ENCODE measurements around the gene SEMA7A.

The SEMA7A gene

DNA sequence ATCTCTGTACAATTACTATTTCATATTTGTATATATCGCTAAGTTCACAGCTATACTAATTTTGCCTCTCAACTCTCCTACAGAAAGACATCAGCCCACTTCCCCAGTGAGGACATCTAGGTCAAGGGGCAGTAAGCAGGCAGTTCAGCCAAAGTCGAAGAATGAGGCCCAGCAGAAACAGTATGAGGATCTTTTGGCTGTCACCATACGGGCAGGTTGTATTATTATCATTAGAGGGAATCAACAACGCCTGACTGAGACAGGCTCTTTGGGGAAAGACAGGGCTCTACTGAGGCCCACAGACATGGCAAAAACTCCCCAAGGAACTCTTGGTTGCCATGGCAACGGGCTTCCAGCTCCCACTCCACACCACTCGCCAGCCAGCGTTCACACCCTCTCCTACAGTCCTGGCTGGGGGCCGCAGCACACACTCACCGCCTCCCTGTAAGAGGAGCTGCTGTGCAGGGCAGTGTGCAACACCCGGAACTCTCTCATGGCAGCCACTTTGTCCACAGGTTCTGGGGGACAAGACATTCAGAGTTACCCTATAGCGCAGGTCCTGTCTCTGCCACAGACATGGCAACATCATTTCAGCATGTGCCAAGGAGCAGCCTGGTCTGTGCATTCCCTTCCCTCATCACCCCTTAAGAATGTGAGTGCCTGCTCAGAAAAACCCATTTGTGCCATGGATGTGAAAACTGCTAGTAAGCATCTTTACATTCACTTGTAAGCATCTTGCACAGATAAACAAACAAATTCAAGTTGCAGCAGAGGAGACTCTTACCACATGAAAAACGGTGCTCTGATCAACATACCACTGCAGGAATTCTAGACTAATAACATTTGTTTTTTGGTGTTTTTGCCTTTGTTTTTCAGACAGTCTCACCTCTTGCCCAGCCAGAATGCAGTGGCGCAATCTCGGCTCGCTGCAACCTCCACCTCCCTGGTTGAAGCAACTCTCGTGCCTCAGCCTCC is 18.4 kb upstream of the SEMA7A start:
- DNase-seq = no peak

DNA sequence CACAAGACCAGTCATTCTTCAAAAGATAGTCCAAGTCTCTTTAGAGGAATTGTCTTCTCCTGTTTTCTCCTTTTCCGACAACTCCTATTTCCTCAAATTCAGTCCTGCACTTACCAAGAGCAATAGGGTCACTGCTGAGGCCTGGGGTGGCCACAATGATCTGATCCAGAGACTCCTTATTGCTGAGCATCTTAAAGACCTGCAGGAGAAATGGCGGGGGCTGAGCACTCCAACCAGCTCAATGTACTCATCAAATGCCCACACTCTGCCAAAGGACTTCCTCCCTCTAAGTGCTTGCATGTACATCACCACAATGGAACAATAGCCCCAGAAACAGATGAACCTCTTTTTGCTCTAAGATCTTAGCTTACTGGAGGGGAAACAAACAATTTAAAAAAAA is 17.6 kb upstream of the SEMA7A start:
- no peak for DNase-seq

GRCh38 chr15:74449643-74450205 is 16.0 kb upstream of the SEMA7A start:
- DNase-seq = no peak

DNA sequence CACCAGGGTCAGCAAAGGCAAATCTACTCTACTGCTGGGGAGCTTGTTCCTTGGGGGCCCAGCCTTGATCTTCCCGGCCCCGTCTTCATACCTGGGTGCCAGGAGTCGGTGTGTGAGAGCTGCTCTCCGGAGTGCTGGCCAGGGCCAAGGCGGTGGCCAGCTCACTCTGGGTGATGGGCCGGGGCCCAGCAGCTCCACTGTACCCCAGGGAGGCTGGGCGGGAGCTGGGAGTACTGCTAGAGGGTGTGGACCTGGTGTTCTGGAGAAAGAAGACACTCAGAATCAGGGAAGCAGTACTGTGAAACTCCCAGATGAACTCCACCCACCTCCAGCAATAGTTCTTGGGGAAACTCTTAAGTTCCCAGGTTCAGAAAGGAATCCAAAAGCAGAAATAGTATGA is 15.3 kb upstream of the SEMA7A start:
- DNase-seq = no peak

DNA sequence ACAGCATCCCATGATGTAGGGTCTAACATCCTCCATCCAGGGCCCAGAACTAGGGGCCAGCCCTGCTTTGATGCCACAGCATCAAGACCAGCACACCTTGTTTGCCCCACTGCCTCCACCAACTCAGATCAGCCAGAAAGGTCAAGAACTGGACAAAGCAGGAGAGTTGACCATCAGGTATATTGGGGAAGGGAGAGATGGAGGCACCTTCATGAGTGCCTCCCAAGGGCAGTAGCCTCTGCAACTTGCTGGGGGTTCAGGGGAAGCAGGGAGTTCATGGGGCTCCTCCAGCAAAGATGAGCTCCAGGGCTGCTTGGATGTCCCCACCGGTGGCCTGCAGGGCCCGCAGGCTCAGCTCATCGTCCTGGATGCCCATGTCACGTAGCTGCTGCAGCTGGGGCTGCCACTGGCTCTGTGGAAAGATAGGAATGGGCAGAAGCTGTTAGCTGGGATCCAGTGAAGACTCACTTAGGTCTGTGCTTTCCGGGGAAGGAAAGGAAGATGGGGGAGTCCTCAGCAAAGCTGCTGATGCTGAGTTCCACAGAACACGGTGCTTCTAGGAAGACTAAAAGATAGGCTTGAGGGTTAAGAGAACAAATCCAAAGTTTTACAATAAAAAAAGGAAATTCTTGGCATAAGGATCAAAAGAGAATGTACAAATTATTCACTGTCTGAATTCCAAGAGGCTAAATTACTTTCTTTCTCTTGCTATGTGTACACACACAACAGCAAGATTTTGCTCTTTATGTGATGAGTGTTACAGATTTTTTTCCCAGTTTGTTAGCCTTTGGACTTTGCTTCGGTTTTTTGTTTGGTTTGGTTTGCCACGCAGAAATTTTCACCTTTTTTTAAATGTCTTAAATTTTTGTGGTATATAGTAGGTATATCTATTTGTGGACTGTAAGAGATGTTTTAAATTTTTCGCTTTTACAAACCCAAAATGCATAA is 12.3 kb upstream of the SEMA7A start:
- no peak for DNase-seq

DNA sequence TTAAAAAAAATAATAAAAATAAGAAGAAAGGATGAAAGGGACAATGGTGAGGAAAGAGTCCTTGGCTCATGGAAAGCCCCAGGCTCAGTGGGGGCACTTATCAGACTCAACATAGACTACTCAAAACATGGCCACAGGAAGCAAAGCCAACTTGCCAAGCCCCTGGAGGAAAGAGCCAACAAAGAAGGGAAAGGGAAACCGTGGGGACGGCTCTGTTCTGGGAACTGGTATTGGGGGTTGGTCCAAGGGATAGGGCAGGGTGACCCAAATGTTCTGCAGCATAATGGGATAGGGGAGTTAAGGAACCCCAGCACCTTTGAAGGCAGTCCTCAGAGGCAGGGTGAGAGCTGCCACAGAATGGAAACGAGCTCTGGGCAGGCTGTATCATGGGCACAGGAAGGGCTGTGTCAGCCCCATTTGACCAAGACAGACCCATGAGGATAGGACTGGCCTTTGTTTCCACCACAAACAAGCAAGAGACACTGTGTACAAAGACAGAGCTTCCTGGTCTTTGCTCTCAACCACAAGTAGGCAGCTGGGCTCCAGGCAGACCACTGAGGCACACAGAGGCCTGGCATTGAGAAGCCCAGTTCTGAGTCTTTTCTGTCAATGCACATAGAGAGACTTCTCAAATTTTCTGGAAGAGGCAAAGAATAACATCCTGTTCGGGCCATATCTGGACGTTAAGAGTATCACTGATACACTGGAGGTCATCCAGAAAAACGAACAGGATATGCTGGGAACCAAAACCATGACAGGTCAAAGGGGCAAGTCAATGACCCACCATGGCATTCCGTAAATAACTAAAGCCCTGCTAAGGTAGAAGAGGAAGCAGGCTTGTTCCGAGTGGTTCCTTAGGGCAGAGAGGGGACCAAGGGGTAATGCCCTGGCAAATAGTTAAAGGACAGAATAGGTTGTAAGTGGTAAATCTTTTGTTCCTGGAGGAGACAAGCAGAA is 10.6 kb upstream of the SEMA7A start:
- DNase-seq = no peak

GRCh38 chr15:74443100-74443909 is 9.5 kb upstream of the SEMA7A start:
- peak; percentile 25 for DNase-seq

DNA sequence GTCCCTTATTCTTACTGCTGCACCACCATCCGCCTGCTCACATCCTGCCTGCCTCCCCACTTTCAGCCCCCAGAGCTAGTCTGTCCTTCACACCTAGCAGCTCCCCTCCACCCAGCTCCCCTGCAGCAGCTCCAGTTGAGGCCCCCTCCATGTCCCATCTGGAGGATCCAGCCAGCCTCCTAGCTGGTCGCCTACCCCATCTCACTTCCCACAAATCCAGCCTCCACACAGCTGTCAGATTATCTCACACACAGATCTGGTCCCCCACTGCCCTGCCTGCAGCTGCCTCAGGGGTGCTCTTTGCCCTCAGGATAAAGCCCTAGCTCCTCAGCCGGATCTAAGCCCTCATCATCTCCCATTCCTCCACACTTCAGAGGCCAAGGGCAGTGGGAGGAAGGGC is 8.8 kb upstream of the SEMA7A start:
- no peak for DNase-seq

- no peak for DNase-seq
These were observed 8.3 kb upstream of the SEMA7A start for GRCh38 chr15:74442063-74442462.

DNA sequence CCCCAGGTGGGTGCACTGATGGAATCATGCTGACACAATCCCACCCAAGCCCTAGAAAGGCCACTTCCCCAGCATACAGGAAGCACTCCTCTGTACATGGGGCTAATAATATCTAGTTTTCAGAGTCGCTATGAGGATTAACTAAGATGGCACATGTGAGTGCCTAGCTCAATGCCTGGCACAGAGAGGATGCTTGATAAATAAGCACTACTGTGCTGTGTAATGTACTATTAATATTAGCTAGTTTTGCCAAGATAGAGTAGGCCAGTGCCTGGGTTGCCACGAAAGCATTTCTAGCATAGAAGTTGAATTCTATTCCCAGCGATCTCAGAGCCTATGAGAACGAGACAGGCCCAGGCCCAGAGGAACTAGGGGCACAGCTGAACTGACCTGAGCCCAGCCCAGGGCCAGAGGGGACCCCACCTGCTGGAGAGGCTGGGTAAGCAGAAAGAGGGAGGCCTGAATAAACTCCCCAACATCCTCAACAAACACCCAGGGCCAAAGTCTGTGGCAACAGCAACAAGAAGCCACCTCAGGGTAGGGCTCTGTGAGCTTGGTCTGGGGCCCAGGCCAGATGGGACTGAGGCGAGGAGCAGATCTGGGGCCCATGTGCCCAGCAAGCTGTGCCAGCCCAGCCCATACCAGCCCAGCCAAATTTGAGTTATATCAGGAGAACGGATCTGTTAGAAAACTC is 7.6 kb upstream of the SEMA7A start:
- no peak for DNase-seq

DNA sequence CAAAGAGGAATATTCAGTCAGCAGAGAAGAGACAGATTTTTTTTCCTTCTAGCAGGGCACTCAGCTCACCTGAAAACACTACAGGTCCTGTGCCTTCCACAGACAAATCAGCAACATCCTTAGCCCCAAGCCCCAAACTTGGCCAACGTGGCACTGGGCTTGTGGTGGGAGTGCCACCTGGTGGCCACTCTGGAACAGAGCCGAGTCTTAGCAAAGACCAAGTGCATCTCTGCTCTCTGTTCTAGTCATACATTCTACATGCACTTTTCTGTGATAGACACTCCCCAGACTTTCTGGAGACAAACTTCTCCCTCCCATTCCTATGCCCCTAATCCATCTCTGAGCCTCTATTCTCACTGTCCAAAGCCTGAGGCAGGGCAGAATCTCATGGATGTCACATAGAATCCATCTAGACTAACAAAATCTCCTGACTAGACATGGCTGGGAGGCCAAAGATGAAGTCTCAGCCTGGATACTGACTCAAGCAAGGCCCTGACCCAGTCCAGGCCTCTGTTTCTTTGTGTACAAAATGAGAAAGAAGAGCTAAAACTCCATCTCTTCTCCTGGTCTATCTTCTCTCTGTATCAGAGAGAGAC is 5.1 kb upstream of the SEMA7A start:
- peak; percentile 71 for DNase-seq

- no peak for DNase-seq
These were observed 4.4 kb upstream of the SEMA7A start for GRCh38 chr15:74438206-74438605.

- DNase-seq = no peak
These were observed 742 bp upstream of the SEMA7A start for GRCh38 chr15:74434263-74435136.

- no peak for DNase-seq
These were observed 678 bp downstream of the SEMA7A start for GRCh38 chr15:74432968-74433591.

GRCh38 chr15:74432271-74432967 is 1.3 kb downstream of the SEMA7A start:
- DNase-seq = no peak

GRCh38 chr15:74431645-74432044 is 2.1 kb downstream of the SEMA7A start:
- DNase-seq = no peak

DNA sequence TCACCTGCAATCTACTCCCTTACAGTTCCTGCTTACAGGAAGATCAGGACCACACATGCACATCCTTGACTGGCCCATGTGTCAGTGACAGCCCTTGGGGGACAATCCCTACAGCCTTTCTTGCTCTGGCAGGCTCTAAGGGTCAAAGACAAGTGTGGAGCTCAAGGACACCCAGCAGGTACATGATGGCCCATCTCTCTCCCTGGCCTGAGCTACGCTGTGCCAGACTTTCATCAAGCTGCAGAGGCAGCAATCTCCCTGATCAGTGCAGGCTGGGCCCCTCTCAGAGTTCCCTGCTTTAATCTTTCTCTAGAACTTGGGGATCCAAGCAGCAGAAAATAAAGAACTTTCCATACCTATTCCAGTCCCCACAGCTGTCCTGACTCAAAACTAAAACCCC is 2.6 kb downstream of the SEMA7A start:
- DNase-seq = no peak

DNA sequence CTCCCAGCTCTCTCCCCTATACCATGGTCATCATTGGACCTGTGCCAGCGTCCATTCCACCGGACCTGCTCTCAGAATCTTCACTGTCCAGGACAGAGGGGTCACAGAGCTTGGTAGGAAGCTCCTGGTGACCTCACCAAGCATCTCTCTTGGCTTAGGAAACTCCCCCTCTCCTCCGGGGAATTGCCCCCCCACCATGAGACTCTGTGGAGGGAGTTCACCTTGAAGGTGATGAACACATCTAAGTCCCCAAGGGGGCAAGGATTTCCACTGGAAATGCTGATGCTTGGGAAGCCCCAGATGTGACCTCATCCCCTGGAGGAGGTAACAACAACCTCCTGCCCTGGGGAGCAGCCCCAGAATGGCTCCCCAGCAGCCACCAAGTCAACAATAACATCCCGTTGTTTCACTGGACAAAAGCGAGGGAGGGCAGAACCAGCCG is 3.2 kb downstream of the SEMA7A start:
- no peak for DNase-seq
